Measurements from ENCODE around the gene WIPF3.
"Not testable (repeated sequence)": the region's sequence is repeated elsewhere in the genome, so short reads cannot be mapped to it uniquely, and the experiment has no call there.

WIPF3 gene

GRCh38 chr7:29878081-29878688 lies 71.9 kb downstream of the WIPF3 start:
- no peak for DNase-seq (ENCODE audit: low read depth in 2 of 2)

GRCh38 chr7:29879609-29880008 lies 73.3 kb downstream of the WIPF3 start:
- DNase-seq (ENCODE audit: low read depth in 2 of 2) = no peak

- no peak for DNase-seq (ENCODE audit: low read depth in 2 of 2)
Measured at GRCh38 chr7:29881724-29882123, 75.4 kb downstream of the WIPF3 start.

- no peak for DNase-seq (ENCODE audit: low read depth in 2 of 2)
Measured at GRCh38 chr7:29882481-29882880, 76.2 kb downstream of the WIPF3 start.

- no peak for DNase-seq (ENCODE audit: low read depth in 2 of 2)
Measured at GRCh38 chr7:29883462-29884398, 77.4 kb downstream of the WIPF3 start.

GRCh38 chr7:29884399-29885272 lies 78.3 kb downstream of the WIPF3 start:
- no peak for DNase-seq (ENCODE audit: low read depth in 2 of 2)

- DNase-seq (ENCODE audit: low read depth in 2 of 2) = no peak
Measured at GRCh38 chr7:29885626-29886025, 79.3 kb downstream of the WIPF3 start.

- no peak for DNase-seq (ENCODE audit: low read depth in 2 of 2)
Measured at GRCh38 chr7:29886827-29887226, 80.5 kb downstream of the WIPF3 start.

- no peak for DNase-seq (ENCODE audit: low read depth in 2 of 2)
Measured at GRCh38 chr7:29888006-29888405, 81.7 kb downstream of the WIPF3 start.

GRCh38 chr7:29889288-29889687 lies 83.0 kb downstream of the WIPF3 start:
- no peak for DNase-seq (ENCODE audit: low read depth in 2 of 2)

GRCh38 chr7:29890251-29890650 lies 83.9 kb downstream of the WIPF3 start:
- DNase-seq (ENCODE audit: low read depth in 2 of 2) = no peak

GRCh38 chr7:29890786-29891185 lies 84.5 kb downstream of the WIPF3 start:
- DNase-seq (ENCODE audit: low read depth in 2 of 2) = not testable (repeated sequence)

GRCh38 chr7:29891766-29892165 lies 85.5 kb downstream of the WIPF3 start:
- DNase-seq (ENCODE audit: low read depth in 2 of 2) = no peak

- no peak for DNase-seq (ENCODE audit: low read depth in 2 of 2)
Measured at GRCh38 chr7:29892231-29892630, 85.9 kb downstream of the WIPF3 start.

GRCh38 chr7:29893351-29893965 lies 87.2 kb downstream of the WIPF3 start:
- no peak for DNase-seq (ENCODE audit: low read depth in 2 of 2)

- DNase-seq (ENCODE audit: low read depth in 2 of 2) = no peak
Measured at GRCh38 chr7:29894256-29894655, 87.9 kb downstream of the WIPF3 start.

- DNase-seq (ENCODE audit: low read depth in 2 of 2) = no peak
Measured at GRCh38 chr7:29895559-29895958, 89.3 kb downstream of the WIPF3 start.

GRCh38 chr7:29896685-29897411 lies 90.5 kb downstream of the WIPF3 start:
- no peak for DNase-seq (ENCODE audit: low read depth in 2 of 2)

GRCh38 chr7:29898301-29898700 lies 92.0 kb downstream of the WIPF3 start:
- no peak for DNase-seq (ENCODE audit: low read depth in 2 of 2)

- no peak for DNase-seq (ENCODE audit: low read depth in 2 of 2)
Measured at GRCh38 chr7:29900745-29901144, 94.4 kb downstream of the WIPF3 start.

Measured in stimulated activated CD8-positive, alpha-beta memory T cell treated with anti-CD3 and anti-CD28 coated beads, Interleukin-7, amount 100 ng/mL, for 1 hour (primary cell).